Astrocyte (in vitro differentiated cells and primary cell): ENCODE measurements around the gene DSC3.

Experiments used
- EZH2 ChIP-seq: IDR thresholded peaks from 2 replicates; pipeline ENCODE4 v1.6.1; 2012; ENCODE audit warnings: mild to moderate bottlenecking, low read length, inconsistent platforms; ENCODE audit not compliant: insufficient read depth
- TF ChIP-seq, protein P1 (sequence below): IDR thresholded peaks from 2 replicates; pipeline ENCODE4 v1.5.1; 2011; ENCODE audit warnings: low read depth, mild to moderate bottlenecking, inconsistent platforms, low read length, moderate library complexity; ENCODE audit not compliant: insufficient read depth

DNA sequence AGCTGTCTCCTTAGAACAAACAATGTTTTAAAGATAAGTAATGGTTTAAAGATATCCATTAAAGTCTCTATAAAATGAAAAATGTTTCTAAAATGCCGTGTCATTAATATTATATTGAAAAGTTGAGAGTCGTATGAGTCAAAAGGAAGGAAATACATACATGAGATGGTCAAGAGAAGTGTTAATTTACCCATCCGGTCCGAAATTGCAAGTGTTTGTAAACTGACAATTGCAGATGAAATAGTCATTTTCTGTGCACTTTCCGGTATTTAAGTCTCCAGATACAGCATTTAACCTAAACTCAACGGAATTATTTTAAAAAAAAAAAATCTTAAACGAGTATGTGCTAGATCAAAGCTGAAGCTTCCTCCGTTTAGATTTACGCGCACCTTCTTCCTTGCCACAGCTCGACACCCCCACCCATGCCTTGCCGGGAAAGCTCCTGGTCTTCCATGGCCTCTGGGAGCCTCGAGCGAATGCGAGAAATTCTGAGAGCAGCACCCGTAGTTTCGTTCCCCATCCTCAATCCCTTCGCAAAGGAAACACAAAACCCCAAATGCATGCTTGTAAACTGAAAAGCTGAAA is 1.8 kb downstream of the DSC3 start:
- TF ChIP-seq, protein P1, sequence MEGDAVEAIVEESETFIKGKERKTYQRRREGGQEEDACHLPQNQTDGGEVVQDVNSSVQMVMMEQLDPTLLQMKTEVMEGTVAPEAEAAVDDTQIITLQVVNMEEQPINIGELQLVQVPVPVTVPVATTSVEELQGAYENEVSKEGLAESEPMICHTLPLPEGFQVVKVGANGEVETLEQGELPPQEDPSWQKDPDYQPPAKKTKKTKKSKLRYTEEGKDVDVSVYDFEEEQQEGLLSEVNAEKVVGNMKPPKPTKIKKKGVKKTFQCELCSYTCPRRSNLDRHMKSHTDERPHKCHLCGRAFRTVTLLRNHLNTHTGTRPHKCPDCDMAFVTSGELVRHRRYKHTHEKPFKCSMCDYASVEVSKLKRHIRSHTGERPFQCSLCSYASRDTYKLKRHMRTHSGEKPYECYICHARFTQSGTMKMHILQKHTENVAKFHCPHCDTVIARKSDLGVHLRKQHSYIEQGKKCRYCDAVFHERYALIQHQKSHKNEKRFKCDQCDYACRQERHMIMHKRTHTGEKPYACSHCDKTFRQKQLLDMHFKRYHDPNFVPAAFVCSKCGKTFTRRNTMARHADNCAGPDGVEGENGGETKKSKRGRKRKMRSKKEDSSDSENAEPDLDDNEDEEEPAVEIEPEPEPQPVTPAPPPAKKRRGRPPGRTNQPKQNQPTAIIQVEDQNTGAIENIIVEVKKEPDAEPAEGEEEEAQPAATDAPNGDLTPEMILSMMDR = no peak
- no peak for TF ChIP-seq EZH2
